GM12891 (cell line): ENCODE results near the gene ENOSF1.

Experiments
- POLR2A ChIP-seq: IDR thresholded peaks from 2 replicates; pipeline ENCODE4 v1.6.1; 2011; ENCODE audit warnings: low read depth, low read length, control low read depth
- POLR2AphosphoS5 ChIP-seq: IDR thresholded peaks from 2 replicates; pipeline ENCODE4 v1.6.1; 2011; ENCODE audit warnings: low read depth, low read length, control low read depth
- POU2F2 ChIP-seq: IDR thresholded peaks from 2 replicates; pipeline ENCODE4 v1.6.1; 2011; ENCODE audit warnings: low read depth, mild to moderate bottlenecking, control low read depth, low read length, moderate library complexity
- SPI1 ChIP-seq: IDR thresholded peaks from 2 replicates; pipeline ENCODE4 v1.6.1; 2011; ENCODE audit warnings: low read depth, low read length, control low read depth
- TAF1 ChIP-seq: IDR thresholded peaks from 2 replicates; pipeline ENCODE4 v1.6.1; 2011; ENCODE audit warnings: low read depth, low read length, control low read depth

DNA sequence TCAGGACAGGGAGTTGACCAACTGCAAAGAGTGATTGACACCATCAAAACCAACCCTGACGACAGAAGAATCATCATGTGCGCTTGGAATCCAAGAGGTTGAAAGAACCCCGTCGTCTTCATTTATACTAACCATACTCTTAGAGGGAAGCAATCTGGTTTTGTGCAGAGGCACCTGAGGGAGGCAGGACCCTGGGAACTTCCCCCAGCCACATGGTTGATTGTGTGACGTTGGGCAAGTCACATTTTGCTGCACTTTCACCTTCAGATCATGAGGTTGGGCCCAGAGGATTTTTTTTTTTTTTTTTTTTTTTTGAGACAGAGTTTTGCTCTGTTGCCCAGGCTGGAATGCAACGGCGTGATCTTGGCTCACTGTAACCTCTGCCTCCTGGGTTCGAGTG lies 43.4 kb downstream of the ENOSF1 start:
- TF ChIP-seq POLR2A = no peak
- no peak for TF ChIP-seq POLR2AphosphoS5
- no peak for TF ChIP-seq POU2F2
- TF ChIP-seq SPI1 = no peak
- TF ChIP-seq TAF1 = no peak
